CD4-positive, alpha-beta T cell treated with Interleukin-6 for 4 hours (primary cell): ENCODE data around the gene ATXN1L.
"Not testable (repeated sequence)": the region's sequence is repeated elsewhere in the genome, so short reads cannot be mapped to it uniquely, and the experiment has no call there.

Experiments used
- DNase-seq: peaks from one replicate; pipeline ENCODE4 v3.0.0-alpha.2; 2020; ENCODE audit warnings: mixed read lengths

ATXN1L gene

GRCh38 chr16:71853413-71853812 lies 7.6 kb downstream of the ATXN1L start:
- no peak for DNase-seq

- no peak for DNase-seq
Observed at GRCh38 chr16:71854369-71854948, 8.7 kb downstream of the ATXN1L start.

GRCh38 chr16:71855937-71856662 lies 10.3 kb downstream of the ATXN1L start:
- peak; percentile 8 for DNase-seq

- no peak for DNase-seq
Observed at GRCh38 chr16:71859762-71860521, 14.2 kb downstream of the ATXN1L start.

GRCh38 chr16:71863995-71864394 lies 18.2 kb downstream of the ATXN1L start:
- no peak for DNase-seq

- DNase-seq: no peak
Observed at GRCh38 chr16:71865173-71865863, 19.5 kb downstream of the ATXN1L start.

GRCh38 chr16:71867175-71867574 lies 21.4 kb downstream of the ATXN1L start:
- not testable (repeated sequence) for DNase-seq

GRCh38 chr16:71867939-71868338 lies 22.2 kb downstream of the ATXN1L start:
- DNase-seq: no peak

- DNase-seq: no peak
Observed at GRCh38 chr16:71869089-71869488, 23.3 kb downstream of the ATXN1L start.

GRCh38 chr16:71870818-71871217 lies 25.0 kb downstream of the ATXN1L start:
- DNase-seq: no peak

GRCh38 chr16:71873199-71873598 lies 27.4 kb downstream of the ATXN1L start:
- DNase-seq: no peak

- no peak for DNase-seq
Observed at GRCh38 chr16:71878911-71879310, 33.1 kb downstream of the ATXN1L start.

- DNase-seq: no peak
Observed at GRCh38 chr16:71880176-71880575, 34.4 kb downstream of the ATXN1L start.

- peak; percentile 80 for DNase-seq
Observed at GRCh38 chr16:71882505-71883167, 36.9 kb downstream of the ATXN1L start.

GRCh38 chr16:71883168-71883848 lies 37.5 kb downstream of the ATXN1L start:
- DNase-seq: peak; percentile 59

- peak; percentile 73 for DNase-seq
Observed at GRCh38 chr16:71883849-71884638, 38.3 kb downstream of the ATXN1L start, which contains the start of gene ZNF821. Gene ZNF821, minus strand, starts transcription at chr16:71884182. Its CDS starts 4,236 bp downstream, at chr16:71879946.

- DNase-seq: no peak
Observed at GRCh38 chr16:71885261-71885650, 39.5 kb downstream of the ATXN1L start.

GRCh38 chr16:71889147-71889546 lies 43.4 kb downstream of the ATXN1L start:
- DNase-seq: no peak

- no peak for DNase-seq
Observed at GRCh38 chr16:71893888-71894228, 48.1 kb downstream of the ATXN1L start.

- peak; percentile 54 for DNase-seq
Observed at GRCh38 chr16:71894229-71894920, 48.6 kb downstream of the ATXN1L start.
